ELF-1 (cell line): Measurements from ENCODE around the gene DNLZ.
A peak's percentile ranks its signal among the peaks of the same experiment; 100 is the strongest.
"Not testable (repeated sequence)": the region's sequence is repeated elsewhere in the genome, so short reads cannot be mapped to it uniquely, and the experiment has no call there.

Experiments used
- DNase-seq: peaks from one replicate; pipeline ENCODE4 v3.0.0-alpha.2; 2016; ENCODE audit warnings: low read depth, low spot score

The DNLZ gene

DNA sequence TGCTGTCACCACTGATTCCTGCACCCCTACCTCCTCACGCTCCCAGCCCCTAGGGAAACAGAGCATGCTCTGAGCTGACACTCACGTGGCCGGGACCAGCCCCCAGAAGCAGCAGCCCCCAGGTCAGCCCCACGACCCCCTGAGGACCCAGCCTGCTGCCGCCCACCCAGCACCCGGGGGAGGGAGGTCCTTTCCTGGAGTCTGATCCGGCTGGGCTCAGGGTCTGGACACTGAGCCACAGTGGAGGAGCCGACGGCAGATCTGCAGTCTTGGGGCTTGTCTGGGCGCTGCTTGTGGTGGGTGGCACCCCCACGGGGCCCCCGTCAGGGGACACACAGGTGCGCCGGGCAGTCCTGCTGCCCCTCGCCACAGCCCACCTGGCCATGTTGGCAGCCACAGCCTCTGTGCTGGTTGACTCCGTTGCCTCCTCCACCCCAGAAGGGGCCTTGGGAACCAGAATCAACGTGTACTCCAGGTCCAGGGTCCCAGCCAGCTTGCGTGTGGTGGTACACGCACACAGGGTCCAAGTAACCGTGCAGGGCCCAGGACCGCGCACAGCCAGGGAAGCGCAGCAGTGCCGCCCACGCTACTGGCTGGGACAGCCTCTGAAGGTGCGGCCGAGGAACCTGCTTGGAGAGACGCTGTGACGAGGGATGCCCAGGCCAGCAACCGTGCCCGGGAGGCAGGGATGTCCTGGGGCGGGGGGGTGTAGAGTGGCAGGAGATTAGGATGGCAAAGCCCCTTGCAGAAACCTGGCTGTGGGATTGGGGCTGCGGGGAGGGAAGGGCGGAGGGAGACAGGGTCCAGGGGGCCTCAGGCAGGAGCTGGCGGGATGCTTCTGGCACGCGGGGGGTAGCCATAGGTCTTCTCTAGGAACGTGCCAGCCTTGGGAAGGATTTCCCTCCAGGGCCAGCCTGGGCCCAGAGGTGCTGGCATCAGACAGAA lies 3.5 kb downstream of the DNLZ start:
- DNase-seq, result no peak

DNA sequence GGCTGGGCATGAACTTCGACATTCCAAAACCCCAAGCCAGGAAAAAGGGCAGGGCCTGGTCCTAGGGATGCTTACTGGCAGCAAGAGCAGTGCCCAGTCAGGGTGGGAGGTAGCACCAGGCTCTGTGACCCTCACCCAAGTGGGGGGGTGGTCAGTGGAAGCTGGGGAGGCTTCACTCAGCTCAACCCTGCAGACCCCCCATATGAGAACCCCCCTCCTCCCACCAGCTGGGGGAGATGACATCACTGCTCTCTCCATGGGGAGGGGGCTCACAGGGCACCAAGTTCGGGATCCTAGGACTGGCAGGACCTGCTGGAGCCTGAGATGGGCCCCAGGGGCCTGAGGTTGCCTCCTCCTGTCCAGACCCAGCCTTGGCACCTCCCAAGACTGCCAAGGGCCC lies 4.7 kb downstream of the DNLZ start:
- DNase-seq, result no peak

DNA sequence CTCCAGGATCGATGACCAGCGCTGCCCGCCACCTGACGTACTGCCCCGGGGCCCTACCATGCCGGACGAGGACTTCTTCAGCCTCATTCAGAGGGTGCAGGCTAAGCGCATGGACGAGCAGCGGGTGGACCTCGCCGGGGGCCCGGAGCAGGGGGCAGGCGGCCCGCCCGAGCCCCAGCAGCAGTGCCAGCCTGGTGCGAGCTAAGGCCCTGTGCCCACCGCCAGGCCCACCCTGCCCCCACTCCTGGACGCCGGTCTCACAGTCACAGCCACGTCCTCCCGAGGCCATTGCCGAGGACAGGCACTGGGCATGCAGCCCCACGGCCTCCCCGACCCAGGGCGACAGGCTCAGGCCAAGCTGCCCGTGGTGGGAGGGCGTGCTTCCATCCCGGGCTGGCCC lies 5.5 kb downstream of the DNLZ start:
- DNase-seq, result no peak

DNA sequence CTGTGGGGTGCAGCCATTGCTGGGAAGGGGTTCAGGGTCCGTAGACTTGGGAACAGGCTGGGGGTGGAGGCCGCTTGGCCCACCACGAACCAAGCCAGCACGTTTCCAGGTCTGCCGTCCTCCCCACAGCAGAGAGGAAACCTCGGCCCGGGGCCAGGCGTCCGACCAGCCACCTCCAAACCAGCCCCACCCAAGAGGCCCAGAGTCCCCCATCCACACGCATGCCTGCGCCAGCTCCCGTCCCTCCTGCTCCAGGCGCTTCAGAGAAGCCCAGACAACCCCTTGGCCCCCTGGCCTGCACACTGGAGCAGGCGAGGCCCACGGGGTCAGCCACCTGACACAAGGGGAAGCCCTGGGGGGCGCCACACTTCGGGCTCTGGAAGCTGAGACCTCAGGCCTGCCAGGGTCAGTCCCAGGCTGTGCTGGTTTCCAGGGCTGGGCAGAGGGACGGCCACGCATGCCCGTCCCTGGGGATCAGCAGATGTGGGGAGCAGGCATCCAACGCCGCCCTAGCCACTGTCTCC lies 6.3 kb downstream of the DNLZ start:
- DNase-seq, result no peak

DNA sequence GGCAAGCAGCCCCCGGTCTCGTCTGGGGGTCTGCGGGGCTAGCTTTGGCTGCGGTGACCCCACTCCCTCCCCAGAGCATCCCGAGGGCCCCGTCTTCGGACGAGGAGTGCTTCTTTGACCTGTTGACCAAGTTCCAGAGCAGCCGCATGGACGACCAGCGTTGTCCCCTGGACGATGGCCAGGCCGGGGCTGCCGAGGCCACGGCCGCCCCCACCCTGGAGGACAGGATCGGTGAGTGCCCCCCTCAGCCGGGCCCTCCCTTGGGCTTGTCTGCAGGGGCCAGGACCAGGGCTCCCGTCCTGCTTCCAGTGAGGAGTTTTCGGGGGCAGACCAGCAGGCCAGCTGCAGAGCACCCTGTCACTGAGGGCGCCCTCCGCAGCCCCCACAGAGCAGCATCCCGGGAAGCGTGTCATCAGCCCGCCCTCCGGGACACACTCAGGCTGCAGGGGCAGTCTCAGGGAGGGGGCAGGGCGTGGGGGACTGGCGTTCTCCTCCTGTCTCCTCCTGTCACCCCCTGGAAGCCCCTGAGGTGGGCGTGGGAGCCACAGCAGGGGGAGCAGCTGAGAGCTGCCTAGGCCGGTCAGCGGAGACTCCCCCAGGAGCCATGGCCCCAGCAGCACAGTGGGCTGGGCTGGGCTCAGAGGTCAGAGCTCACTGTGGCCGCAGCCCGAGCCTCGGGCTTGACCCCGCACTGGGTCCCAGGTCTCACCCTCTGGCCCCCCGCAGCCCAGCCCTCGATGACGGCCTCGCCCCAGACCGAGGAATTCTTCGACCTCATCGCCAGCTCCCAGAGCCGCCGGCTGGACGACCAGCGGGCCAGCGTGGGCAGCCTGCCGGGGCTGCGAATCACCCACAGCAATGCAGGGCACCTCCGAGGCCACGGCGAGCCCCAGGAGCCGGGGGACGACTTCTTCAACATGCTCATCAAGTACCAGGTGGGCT lies 7.7 kb downstream of the DNLZ start:
- no peak for DNase-seq

DNA sequence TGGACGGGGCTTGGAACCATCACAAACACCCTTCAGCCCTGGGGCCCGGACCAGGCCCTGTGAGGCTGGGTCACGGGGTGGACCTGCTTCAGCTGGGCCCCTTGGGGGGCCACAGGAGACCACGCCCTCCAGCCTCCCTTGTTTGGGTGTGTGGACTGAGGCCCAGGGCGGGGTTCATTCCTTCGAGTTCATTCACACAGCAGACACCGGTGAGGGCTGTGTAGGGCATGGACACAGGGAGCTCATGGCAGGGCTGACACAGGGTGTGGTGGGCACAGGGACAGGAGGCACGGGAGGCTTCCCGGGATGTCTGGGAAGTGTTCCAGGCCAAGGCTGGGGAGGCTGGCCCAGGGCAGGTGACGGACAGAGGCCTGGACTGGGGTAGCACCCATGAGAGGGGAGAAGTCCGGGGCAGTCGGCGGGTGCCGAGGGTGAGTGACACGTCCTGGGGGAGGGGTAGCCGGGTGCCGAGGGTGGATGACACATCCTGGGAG lies 8.9 kb downstream of the DNLZ start:
- no peak for DNase-seq

DNA sequence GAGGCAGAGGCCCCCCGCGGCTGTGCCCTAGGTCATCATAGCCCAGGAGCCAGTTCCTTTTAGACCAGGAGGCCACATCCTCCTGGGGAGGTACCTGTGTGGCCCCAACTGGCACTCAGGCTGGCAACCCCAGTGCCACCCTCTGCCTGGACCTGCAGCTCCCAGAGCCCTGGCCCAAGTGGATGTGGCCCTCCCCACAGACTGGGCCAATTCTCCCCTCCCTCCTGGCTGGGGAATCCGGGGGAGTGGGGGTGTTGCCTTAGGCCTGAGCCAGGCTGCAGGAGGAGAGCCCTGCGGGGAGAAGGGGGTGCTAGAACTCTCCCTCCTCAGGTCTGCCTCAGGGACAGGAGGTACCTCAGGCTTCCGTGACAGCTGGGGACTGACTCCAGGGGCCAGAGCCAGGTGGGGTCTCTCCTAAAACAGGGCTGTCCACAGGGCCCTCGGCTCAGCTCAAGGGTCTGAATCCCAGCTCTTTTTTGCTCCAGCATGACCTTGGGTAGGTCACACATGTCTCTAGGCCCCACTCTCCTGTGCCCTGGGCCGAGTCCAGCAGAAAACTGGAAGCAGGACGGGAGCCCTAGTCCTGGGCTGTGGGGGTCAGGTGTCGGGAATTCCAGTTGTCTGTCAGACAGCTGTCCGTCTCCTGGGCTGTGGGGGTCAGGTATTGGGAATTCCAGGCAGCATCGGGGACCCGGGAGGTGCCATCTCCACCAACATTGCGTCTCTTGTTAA lies 9.6 kb downstream of the DNLZ start:
- no peak for DNase-seq

DNA sequence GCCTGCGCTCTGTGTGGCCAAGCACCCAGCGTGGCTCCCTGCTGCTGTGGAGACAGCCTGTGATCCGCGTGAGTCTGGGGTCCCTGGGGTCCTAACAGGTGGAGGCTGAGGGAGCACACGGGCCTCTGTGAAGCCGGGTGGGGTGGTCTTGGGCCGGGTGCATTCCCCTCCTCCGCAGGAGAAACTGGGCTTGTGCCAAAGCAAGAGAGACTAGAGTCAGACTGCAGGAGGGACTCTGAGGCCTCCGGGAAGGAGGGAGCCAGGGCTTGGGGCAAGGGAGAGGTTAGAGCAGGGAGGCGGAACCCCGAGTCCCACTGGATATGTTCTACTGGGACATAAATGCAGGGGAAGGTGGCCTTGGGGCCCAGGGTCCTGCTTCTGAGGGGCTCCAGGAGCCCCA lies 10.5 kb downstream of the DNLZ start:
- DNase-seq, result no peak

DNA sequence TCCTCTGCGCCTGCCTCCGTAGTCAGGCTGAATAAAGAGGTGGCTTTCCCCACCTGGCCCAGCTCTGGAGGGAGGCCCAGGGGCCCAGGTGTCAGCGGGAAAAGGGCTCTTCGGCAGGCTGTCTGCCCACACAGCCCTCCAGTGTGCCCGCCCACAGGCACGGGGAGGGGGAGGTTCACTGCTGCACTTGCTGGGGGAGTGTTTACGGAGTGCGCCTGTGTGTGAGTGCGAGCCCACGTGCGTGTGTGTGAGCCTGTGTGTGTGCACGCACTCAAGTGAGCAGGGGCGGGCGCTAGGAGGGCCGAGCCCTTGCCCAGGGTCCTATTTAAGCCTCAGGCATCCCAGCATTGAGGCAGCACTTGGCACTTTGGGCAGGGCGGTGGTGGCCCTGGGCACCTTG lies 10.9 kb downstream of the DNLZ start:
- no peak for DNase-seq

DNA sequence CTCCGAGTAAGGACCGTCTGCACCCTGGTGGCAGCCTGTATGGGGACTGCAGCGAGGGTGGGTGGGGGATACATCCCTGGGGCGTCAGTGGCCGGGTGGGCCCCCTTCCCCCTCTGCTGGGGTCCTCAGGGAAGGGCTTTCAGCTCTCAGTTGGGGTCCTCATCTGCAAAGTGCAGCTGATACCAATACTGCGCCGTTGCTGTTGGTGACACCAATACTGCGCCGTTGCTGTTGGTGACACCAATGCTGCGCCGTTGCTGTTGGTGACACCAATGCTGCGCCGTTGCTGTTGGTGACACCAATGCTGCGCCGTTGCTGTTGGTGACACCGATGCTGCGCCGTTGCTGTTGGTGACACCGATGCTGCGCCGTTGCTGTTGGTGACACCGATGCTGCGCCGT lies 11.7 kb downstream of the DNLZ start:
- not testable (repeated sequence) for DNase-seq

DNA sequence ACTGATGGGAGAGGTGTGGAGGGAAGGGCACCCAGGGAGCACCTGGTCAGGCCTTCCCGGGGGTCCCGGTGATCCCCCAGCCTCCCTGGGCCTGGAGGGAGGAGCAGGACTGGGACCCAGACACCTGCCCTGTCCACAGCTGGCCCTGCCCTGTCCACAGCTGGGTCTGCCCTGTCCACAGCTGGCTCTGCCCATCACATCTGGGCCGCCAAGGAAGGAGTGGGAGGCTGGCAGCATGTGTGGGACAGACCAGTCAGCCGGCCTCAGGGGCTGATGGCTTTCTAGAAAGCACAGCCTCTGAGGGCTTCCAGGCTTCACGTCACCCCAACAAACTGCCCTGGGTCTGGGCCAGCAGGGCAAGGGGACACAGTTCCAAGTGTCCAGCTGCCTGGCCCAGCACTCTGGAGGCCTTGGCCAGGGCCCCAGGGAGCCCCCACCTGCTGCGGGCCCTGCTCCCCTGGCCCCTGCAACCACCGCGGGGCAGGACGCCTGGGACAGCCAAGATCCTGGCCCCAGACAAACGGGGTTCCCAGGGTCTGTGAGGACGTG lies 12.2 kb downstream of the DNLZ start:
- no peak for DNase-seq

DNA sequence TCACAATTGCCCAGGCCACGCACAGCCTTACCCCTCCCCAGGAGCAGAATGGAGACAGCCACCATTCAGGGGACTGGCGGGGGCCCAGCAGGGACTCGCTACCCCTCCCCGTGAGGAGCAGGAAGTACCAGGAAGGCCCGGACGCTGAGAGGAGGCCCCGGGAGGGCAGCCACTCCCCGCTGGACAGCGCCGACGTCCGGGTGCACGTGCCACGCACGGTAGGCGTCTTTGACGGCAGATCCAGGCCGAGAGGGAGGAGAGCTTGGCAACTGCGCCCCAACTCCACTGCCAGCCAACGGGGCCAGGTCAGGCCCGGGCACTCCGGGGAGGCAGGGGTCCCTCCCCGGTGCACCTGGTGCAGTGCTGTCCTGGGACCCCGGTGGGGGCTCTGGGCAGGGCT lies 14.0 kb downstream of the DNLZ start:
- DNase-seq, result no peak

DNA sequence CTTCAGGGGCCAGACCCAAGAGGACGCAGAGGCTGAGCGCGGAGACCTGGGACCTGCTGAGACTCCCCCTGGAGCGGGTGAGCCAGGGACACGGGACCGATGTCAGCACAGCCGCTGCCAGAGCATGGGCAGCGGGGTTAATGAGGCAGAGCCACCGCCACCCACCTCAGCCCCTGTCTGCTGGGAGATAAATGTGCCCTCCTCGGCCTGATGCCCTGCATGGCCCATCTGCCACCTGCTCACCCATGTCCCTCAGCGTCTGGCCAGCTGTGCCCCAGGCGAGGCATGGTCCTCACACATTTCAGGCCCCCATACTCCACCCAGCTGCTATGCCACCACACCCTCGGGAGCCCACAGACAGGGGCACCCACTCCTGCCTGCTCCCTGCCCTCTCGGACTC lies 14.9 kb downstream of the DNLZ start:
- no peak for DNase-seq

DNA sequence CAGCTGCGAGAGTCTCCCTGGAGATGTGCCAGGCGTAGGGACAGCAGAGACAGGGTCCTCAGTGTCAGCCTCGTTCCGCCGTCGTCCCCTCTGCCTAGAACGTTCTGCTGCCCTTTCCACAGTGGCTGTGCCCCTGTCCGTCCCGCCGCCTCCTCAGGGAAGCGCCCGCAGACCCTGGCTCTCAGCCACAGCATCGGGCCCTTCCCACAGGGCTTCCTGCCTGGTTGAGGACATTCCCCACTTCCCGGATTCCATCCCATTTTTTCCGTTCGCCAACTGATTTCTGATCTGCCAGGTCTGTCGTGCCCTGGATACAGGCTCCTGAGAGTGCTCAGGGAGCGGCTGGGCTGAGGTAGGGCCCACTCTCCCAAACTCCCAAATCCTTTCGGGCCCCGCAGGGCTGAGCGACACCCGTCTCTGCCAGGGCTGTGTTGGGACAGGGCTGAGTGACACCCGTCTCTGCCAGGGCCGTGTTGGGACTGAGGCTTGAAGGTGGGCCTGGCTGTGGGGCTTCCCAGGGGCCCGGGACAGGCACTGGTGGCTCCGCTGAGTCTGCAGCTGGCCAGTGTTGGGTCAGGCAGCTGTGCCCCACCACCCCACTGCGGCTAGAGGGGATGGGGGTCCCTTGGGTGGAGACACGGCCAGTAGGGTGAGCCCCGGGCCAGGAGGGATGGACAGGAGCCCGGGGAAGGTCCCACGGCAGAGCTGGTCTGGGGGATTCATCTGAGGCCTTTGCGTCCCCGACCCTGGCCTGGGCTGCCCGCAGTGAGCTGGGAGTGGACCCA lies 15.9 kb downstream of the DNLZ start:
- no peak for DNase-seq

DNA sequence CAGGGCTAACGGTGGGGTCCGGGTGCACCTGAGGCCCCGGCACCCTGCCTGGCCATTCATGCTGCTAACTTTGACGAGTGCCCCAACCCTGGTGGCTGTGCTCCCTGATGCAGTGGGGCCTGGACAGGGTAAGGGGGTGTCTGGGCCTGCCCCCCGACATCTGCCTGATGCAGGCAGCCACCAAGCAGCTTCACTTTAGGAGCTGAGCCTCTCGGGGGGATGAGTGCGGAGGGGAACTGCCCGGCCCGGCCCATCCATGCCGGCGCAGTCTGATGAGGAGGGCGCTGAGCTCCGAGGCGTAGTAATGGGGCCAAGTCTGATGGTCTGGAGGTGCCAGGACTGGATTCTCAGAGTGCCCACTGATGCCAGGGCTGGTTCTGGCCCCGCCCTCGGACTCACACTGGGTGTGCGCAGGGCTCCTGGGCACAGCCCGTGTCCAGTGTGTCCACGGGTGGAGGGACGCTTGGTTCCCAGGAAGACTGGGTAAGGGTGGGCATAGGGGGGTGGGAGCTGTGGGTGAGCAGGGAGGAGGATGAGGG lies 16.5 kb downstream of the DNLZ start:
- DNase-seq, result no peak

DNA sequence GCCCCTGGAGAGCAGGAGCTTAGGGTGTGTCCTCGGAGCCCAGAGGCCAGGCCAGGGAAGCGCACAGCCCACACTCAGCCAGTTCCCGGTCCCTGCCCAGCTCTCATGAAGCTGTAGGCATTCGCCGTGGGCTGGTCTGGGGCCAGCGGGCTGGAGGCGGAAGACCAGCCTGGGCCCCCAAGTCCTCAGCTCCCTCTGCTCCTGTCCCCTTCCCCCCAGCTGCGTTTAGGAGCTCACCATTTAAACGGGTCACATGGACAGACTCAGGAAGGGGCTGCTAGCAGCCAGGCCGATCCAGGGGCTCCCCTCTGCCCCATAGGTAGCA lies 17.4 kb downstream of the DNLZ start:
- no peak for DNase-seq

DNA sequence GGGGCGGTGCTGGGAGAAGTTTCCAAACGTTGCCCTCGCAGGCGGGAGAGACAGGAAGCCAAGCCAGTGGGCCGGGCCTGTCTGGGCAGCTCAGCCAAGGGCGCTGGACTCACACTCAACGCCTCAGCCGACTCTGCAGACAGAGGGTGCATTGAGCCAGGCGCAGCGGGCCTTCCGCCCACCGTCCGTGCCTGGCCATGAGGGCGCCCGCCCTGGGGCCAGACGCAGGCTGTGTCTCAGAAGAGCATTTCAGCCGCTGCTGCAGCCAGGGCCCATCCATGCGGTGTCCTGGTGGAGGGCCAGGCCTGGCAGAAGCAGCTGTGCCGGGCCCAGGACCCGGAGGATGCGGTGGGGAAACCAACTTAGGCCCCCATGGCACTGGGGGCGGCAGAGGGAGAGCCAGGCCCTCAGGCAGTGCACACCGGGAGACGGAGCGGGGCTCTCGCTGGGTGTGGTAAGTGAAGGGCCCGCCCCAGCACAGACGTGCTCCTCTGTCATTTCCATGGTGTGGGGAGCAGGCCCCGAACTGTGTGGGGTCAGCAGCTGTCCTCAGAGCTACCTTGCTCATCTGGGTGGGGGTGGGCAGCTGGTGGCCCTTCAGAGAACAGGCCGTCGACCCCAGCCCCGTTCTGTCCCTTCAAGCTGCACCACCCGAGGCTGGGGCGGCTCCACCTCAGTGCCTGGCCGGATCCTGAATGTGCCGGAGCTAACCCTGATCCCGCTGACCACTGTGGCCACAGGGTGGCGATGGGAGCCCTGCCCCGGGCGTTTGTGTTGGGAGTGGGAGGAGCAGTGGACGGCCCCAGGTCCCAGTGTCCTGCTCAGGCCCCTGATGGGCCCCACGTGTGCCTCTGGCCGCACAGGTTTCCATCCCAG lies 18.0 kb downstream of the DNLZ start:
- DNase-seq, result peak; percentile 81

DNA sequence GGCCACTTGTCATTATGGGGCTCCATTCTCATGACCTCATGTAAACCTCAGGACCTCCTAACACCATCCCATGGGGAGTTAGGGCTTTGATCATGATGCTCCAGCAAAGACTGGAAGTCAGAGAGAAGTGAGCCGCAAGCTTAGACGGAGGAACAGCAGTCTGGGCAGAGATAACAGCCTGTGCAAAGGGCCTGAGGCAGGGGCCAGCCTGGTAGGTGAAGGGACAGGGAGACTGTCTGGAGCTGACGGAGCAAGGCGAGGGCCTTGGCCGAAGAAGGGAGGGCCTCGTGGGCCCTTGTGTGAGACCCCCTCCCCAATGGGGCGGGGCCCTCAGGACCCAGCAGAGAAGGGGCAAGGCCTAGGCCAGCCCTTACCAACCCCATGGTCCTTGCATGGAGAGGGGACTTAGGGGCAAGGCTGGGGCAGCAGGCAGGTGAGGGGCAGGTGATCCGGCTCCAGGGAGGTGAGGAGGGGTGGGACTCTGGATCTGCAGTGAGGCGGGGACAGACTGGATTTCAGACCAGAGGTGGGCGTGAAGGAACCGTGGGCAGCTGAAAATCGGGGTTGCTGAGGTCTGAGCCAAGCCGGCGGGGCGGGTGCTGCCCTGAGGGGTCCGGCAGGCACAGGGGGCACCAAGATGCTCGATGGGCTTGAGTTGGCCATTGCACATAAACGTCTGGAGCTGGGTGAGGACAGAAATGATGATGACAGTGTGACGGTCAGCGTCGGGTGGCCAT lies 18.8 kb downstream of the DNLZ start:
- no peak for DNase-seq

DNA sequence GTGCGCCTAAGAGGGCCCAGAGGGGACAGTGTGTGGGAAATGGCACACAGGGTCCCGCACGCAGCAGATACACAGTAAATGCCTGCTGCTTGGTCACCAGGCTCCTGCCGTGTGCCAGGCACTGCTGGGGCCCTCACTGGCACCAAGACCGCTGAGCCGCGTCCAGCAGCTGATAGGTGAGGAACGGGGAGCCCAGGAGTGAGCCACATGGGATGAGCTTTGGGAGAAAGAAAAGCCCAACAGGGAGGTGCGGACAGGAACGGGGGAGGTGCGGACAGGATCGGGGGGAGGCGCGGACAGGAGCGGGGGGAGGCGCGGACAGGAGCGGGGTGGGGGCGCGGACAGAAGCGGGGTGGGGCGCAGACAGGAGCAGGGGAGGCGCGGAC lies 19.7 kb downstream of the DNLZ start:
- DNase-seq, result no peak
